Muscle of leg (tissue), 11 donors: Measurements from ENCODE around the gene COPS9. TPM values are rescaled to one million over a fixed set of nuclear protein-coding genes. Genes with fewer than 3 reads are reported as not detected.

ENCODE experiments used
- DNase-seq: peaks from one replicate; pipeline ENCODE4 v3.0.0; 2013
- H3K27ac ChIP-seq: one replicate; pipeline ENCODE4 v1.5.1; 2013; ENCODE audit warnings: mild to moderate bottlenecking, low read length, control low read depth
- H3K27me3 ChIP-seq: one replicate; pipeline ENCODE4 v1.6.1; 2013; ENCODE audit warnings: low read length; ENCODE audit not compliant: control insufficient read depth, insufficient read depth
- H3K36me3 ChIP-seq: one replicate; pipeline ENCODE4 v1.6.1; 2013; ENCODE audit warnings: low read length; ENCODE audit not compliant: control insufficient read depth, insufficient read depth
- H3K4me1 ChIP-seq: one replicate; pipeline ENCODE4 v1.6.1; 2013; ENCODE audit warnings: low read length; ENCODE audit not compliant: control insufficient read depth, insufficient read depth
- H3K4me3 ChIP-seq: one replicate; pipeline ENCODE4 v1.5.1; 2013; ENCODE audit warnings: low read length, control low read depth
- H3K9me3 ChIP-seq: replicated peaks from 2 replicates; pipeline ENCODE4 v1.6.1; 2013; ENCODE audit warnings: low read depth, low read length; ENCODE audit not compliant: control insufficient read depth
- WGBS: methylation state at CpG from one replicate; pipeline ENCODE4 v1.1.5; 2013; ENCODE audit warnings: missing lambda C conversion rate; ENCODE audit not compliant: insufficient coverage; 5-methylcytosine and 5-hydroxymethylcytosine counted together
- polyA plus RNA-seq, 8 donors: library from polyadenylated mRNA; unstranded; fragments of 120-200 nt; gene quantifications; one replicate each; pipeline versions ENCODE4 v1.2.1 to v1.2.3, GENCODE V29; 2013; ENCODE audit warnings: inconsistent platforms in 1 of 8, low replicate concordance in 1 of 8; ENCODE audit not compliant: insufficient read length in 8 of 8, insufficient read depth in 1 of 8
- total RNA-seq: library from RNA; stranded (reverse); fragments of 120-200 nt; gene quantifications from one replicate; pipeline ENCODE4 v1.2.4, GENCODE V29; 2013

The COPS9 gene
- total and polyA plus RNA-seq, 9 donors: 88.6 to 210 (median 108) TPM

DNA sequence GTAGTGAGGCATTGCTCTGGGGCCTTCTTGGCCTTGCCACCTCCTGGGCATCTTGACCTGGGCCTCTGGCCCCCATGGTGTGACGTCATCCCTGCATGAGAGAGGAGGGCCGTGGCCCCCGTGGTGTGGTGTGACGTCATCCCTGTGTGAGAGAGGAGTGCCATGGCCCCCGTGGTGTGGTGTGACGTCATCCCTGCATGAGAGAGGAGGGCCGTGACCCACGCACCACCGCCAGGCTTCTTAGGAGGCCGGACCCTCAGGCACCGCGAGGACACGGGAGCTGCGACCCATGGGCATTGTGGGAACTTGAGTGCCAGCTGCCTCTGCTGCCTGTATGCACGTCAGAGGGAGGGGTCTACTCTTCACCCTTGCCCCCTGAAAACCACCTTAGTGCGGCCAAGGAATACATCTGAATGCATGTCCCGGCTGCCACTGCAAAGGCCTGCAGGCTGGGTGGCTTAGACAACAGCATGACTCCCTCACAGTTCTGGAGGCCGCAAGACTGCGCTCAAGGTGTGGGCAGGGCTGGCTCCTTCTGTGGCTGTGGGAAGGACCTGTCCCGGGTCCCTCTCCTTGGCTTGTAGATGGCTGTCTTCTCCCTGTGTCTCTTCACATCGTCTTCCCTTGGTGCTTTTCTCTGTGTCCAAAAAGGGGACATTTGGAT is 25.1 kb upstream of the COPS9 start:
- DNase-seq: no peak
- Histone ChIP-seq H3K36me3 (no peaks in the 10 kb centered on the region), H3K4me1 (no peaks in the 10 kb centered on the region), H3K27me3 (peaks cover 4% of the 10 kb centered on the region), H3K27ac (no peak overlapping the region), H3K4me3 (no peak overlapping the region), H3K9me3 (no peaks in the 10 kb centered on the region)
- WGBS: 82% methylated on average over 19 of the region's 21 CpGs

- Histone ChIP-seq H3K9me3 (no peaks in the 10 kb centered on the region), H3K36me3 (no peaks in the 10 kb centered on the region), H3K27ac (no peak overlapping the region), H3K27me3 (peaks cover 3% of the 10 kb centered on the region), H3K4me1 (peaks cover under 1% of the 10 kb centered on the region), H3K4me3 (no peak overlapping the region)
- WGBS: 90% methylated on average over 18 of the region's 18 CpGs
- no peak for DNase-seq
These were observed 24.4 kb upstream of the COPS9 start for GRCh38 chr2:240160291-240161086.

GRCh38 chr2:240159251-240159839 is 23.2 kb upstream of the COPS9 start:
- Histone ChIP-seq H3K4me3 (no peak overlapping the region), H3K4me1 (peaks cover 6% of the 10 kb centered on the region), H3K36me3 (no peaks in the 10 kb centered on the region), H3K27ac (no peak overlapping the region), H3K27me3 (peaks cover 3% of the 10 kb centered on the region), H3K9me3 (no peaks in the 10 kb centered on the region)
- WGBS: 71% methylated on average over 16 of the region's 21 CpGs
- no peak for DNase-seq

DNA sequence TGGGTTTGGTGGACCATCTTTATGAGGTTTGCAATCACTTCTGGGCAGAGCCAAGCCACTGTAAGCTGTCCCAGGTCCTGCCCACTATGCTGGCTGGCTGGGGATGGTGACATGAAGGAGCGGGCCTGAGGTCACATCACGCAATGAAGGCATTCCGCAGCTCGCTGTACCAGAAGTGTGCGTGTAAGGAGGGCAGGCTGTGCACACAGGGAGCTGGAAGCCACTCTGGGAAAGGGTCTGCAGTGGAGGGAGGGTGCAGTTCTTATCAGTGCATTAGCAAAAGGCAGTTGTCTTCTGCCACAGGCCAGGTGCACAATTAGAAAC is 21.0 kb upstream of the COPS9 start:
- peaks cover 6% of the 10 kb centered on the region for H3K4me1 ChIP-seq
- no peak overlapping the region for H3K27ac ChIP-seq
- no peak for DNase-seq
- H3K27me3 ChIP-seq: peaks cover 4% of the 10 kb centered on the region
- no peaks in the 10 kb centered on the region for H3K36me3 ChIP-seq
- no peak overlapping the region for H3K4me3 ChIP-seq
- H3K9me3 ChIP-seq: no peaks in the 10 kb centered on the region
- WGBS: 77% methylated on average over 2 of the region's 5 CpGs

DNA sequence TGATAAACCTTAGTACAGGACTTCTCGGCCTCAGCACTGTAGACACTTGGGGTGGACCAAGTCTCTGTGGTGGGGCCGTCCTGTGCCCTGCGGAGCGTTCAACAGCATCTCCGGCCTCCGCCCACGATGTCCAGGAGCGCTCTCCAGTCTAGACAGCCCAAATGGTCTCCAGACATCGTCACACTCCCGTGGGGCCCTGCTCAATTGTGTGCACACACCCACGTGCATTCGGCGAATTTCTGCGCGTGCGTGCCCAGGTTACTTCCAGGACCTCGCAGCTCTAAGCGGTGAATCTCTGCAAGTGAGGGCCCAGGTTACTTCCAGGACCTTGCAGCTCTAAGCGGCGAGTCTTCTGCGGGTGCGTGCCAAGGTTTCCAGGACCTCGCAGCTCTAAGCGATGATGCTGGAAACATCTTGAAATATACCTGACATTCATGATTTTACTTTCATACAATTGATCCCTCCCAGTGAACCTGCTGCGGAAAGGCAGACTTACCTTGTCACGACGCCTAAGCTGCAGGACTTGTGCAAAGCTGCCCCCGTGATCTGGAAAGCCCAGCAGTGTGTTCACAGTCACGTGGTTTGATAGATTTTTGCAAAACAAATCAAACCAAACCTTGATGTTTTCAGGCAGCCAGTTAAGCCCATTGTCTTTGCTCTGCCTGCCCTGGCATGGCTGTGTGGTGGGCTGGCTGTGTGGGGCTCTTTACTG is 20.5 kb upstream of the COPS9 start:
- no peaks in the 10 kb centered on the region for H3K36me3 ChIP-seq
- DNase-seq: no peak
- no peak overlapping the region for H3K27ac ChIP-seq
- peaks cover 6% of the 10 kb centered on the region for H3K4me1 ChIP-seq
- H3K4me3 ChIP-seq: no peak overlapping the region
- peaks cover 7% of the 10 kb centered on the region for H3K27me3 ChIP-seq
- no peaks in the 10 kb centered on the region for H3K9me3 ChIP-seq
- 75% methylated on average over 28 of the region's 29 CpGs for WGBS

DNA sequence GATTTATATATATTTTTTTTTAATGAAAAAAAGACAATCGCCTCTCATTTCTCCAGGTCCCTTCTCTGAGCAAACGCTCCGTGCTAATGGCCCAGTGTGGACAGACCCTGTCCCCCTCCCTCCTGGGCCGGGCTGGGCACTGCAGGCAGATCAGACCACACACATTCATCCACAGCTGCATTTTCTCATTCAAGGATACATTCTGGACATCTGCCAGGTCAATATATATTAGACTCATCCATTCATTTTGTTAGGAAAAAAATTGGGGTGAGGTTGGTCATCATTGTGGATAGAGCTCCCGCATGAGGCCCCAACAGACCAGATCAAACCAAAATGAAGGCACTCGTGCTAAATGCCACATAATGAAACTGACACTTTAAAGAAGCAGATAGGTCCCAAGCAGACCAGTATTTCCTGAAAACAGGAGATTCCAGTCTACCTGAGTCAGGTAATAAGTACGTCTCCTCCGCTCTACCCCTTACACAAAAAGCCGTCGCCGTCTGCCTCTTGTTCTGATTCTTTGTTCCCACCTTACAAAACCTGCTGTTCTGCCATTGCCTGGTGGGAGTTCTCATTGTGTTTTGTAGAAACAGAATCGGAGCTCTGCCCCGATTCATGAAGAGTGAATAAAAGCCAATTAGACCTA is 19.8 kb upstream of the COPS9 start:
- no peak overlapping the region for H3K27ac ChIP-seq
- H3K36me3 ChIP-seq: no peaks in the 10 kb centered on the region
- H3K27me3 ChIP-seq: peaks cover 7% of the 10 kb centered on the region
- 67% methylated on average over 6 of the region's 13 CpGs for WGBS
- no peak for DNase-seq
- H3K4me3 ChIP-seq: no peak overlapping the region
- H3K4me1 ChIP-seq: peaks cover 6% of the 10 kb centered on the region
- H3K9me3 ChIP-seq: no peaks in the 10 kb centered on the region

- no peak for DNase-seq
- WGBS: 55% methylated on average over 12 of the region's 17 CpGs
- H3K27me3 ChIP-seq: peaks cover 7% of the 10 kb centered on the region
- H3K36me3 ChIP-seq: no peaks in the 10 kb centered on the region
- H3K4me3 ChIP-seq: no peak overlapping the region
- H3K9me3 ChIP-seq: no peaks in the 10 kb centered on the region
- H3K27ac ChIP-seq: no peak overlapping the region
- peaks cover 6% of the 10 kb centered on the region for H3K4me1 ChIP-seq
These were observed 19.1 kb upstream of the COPS9 start for GRCh38 chr2:240155048-240155744.

DNA sequence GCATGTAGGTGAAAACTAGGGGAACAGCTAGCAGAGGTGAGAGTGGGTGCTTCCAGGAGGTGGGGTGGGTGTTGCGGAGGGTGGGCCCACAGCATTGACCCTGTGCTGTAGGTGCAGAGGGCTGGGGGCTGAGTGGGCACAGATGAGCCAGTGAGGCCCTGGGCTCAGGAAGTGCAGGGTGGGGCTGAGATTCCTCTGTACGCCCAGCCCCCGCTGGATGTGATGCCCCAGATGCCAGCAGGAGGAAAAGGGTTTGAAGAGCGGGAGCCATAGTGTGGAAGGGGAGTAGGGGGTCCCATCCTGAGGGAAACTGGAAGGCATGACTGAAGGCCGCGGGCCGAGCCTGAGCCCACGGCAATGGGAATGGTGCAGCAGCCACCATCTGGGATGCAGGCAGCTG is 18.5 kb upstream of the COPS9 start:
- WGBS: 67% methylated on average over 7 of the region's 8 CpGs
- H3K27me3 ChIP-seq: peaks cover 7% of the 10 kb centered on the region
- H3K9me3 ChIP-seq: no peaks in the 10 kb centered on the region
- H3K27ac ChIP-seq: no peak overlapping the region
- H3K4me3 ChIP-seq: no peak overlapping the region
- DNase-seq: no peak
- H3K4me1 ChIP-seq: peaks cover 6% of the 10 kb centered on the region
- H3K36me3 ChIP-seq: no peaks in the 10 kb centered on the region

DNA sequence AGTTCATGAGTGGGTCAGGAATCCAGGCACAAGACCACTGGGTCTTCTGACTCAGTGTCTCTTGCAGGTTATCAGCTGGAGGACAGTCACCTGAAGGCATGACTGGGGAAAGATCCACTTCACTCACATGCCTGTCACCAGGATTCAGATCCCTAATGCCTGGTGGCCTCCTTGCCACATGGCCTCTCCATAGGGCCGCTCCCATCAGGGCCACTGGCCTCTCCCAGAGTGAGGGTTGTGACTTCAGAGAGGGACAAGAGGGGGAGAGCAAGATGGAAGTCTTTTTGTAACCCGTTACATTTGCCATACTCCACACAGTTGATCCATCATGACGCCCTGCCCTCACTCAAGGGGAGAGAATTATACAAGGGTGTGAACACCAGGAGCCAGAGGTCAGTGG is 17.3 kb upstream of the COPS9 start:
- DNase-seq: no peak
- Histone ChIP-seq H3K4me1 (peaks cover 6% of the 10 kb centered on the region), H3K9me3 (no peaks in the 10 kb centered on the region), H3K4me3 (no peak overlapping the region), H3K27ac (no peak overlapping the region), H3K36me3 (no peaks in the 10 kb centered on the region), H3K27me3 (peaks cover 9% of the 10 kb centered on the region)
- no CpG with 5 or more reads among the region's 3 CpGs for WGBS
